H1 (cell line): Measurements from ENCODE around the gene PPA2. TPM values are rescaled to one million over a fixed set of nuclear protein-coding genes. Genes with fewer than 3 reads are reported as not detected.

Experiments used
- CTCF ChIA-PET: fragments of 300-600 bp; sonication (Branson Sonifier 250); formaldehyde crosslinking; loops from one replicate; lab custom pipeline; 2021; ENCODE audit not compliant: partially characterized antibody; lab: Charles Lee
- POLR2A ChIA-PET: fragments of 300-600 bp; sonication (Branson Sonifier 250); formaldehyde crosslinking; loops from one replicate; lab custom pipeline; 2021; ENCODE audit warnings: inconsistent platforms; ENCODE audit not compliant: partially characterized antibody; lab: Charles Lee
- DNase-seq, 2 experiments: peaks; one replicate each; pipeline versions ENCODE4 v3.0.0 to v3.0.0-alpha.2; 2010 to 2022; ENCODE audit warnings: low spot score in 2 of 2, low read depth in 1 of 2, mixed read lengths in 1 of 2
- FAIRE-seq: peaks from 2 replicates; lab custom pipeline; 2011; peaks lifted over from hg19 to GRCh38; lab: Jason Lieb, UNC
- H2AFZ ChIP-seq: 2 replicates; pipeline ENCODE4 v1.8.1; 2012; ENCODE audit warnings: low read length, inconsistent platforms
- H2AK5ac ChIP-seq: 2 replicates; pipeline ENCODE4 v1.6.1; 2013; ENCODE audit warnings: low read depth, low read length
- H2BK120ac ChIP-seq: replicated peaks from 2 replicates; pipeline ENCODE3; 2013; ENCODE audit warnings: low read depth, low read length, inconsistent platforms
- H2BK12ac ChIP-seq: 2 replicates; pipeline ENCODE4 v1.6.1; 2013; ENCODE audit warnings: low read depth, low read length
- H2BK15ac ChIP-seq: 2 replicates; pipeline ENCODE4 v1.6.1; 2013; ENCODE audit warnings: low read length
- H2BK20ac ChIP-seq: 2 replicates; pipeline ENCODE4 v1.6.1; 2013; ENCODE audit warnings: low read length
- H2BK5ac ChIP-seq: 2 replicates; pipeline ENCODE4 v1.6.1; 2013; ENCODE audit warnings: low read depth, low read length
- H3K14ac ChIP-seq: 2 replicates; pipeline ENCODE4 v1.6.1; 2013; ENCODE audit warnings: inconsistent platforms; ENCODE audit not compliant: insufficient read length
- H3K18ac ChIP-seq: 2 replicates; pipeline ENCODE4 v1.6.1; 2013; ENCODE audit warnings: low read length; ENCODE audit errors: extremely low read depth
- H3K23ac ChIP-seq: 2 replicates; pipeline ENCODE4 v1.6.1; 2013; ENCODE audit warnings: inconsistent platforms; ENCODE audit not compliant: insufficient read length
- H3K23me2 ChIP-seq: 2 replicates; pipeline ENCODE4 v1.6.1; 2013; ENCODE audit warnings: low read depth, low read length
- H3K27ac ChIP-seq: 2 replicates; pipeline ENCODE4 v1.6.1; 2011; ENCODE audit warnings: low read depth, low read length, inconsistent platforms
- H3K27me3 ChIP-seq, 4 experiments: replicated peaks in 1 of 4; 1 replicate in 1 of 4; 2 replicates in 3 of 4; pipeline versions ENCODE4 v1.6.1 to v1.8.1; 2011 to 2013; ENCODE audit warnings: low read length in 3 of 4, mild to moderate bottlenecking in 3 of 4, inconsistent platforms in 2 of 4, mixed read lengths in 2 of 4, moderate library complexity in 1 of 4; ENCODE audit not compliant: control insufficient read depth in 3 of 4, insufficient read depth in 3 of 4; ENCODE audit errors: extremely low read depth in 1 of 4
- H3K36me3 ChIP-seq, 4 experiments: 2 replicates each; pipeline versions ENCODE4 v1.6.1 to v1.8.1; 2011 to 2013; ENCODE audit warnings: mild to moderate bottlenecking in 4 of 4, low read length in 3 of 4, moderate library complexity in 2 of 4, control low read depth in 1 of 4, inconsistent platforms in 1 of 4; ENCODE audit not compliant: insufficient read depth in 4 of 4, control insufficient read depth in 2 of 4
- H3K4ac ChIP-seq: replicated peaks from 2 replicates; pipeline ENCODE3; 2013; ENCODE audit warnings: low read length, low read depth, mixed read lengths, inconsistent platforms; ENCODE audit not compliant: insufficient read length
- H3K4me1 ChIP-seq, 4 experiments: replicated peaks in 1 of 4; 1 replicate in 1 of 4; 2 replicates in 3 of 4; pipeline versions ENCODE4 v1.6.1 to v1.8.1; 2011 to 2013; ENCODE audit warnings: low read length in 3 of 4, inconsistent platforms in 2 of 4, mixed read lengths in 1 of 4; ENCODE audit not compliant: insufficient read depth in 4 of 4, control insufficient read depth in 3 of 4
- H3K4me2 ChIP-seq, 2 experiments: 2 replicates each; pipeline versions ENCODE4 v1.6.1 to v1.8.1; 2011 to 2013; ENCODE audit warnings: low read depth in 2 of 2, low read length in 2 of 2, control low read depth in 1 of 2, inconsistent platforms in 1 of 2, mild to moderate bottlenecking in 1 of 2; ENCODE audit not compliant: insufficient read depth in 1 of 2
- H3K4me3 ChIP-seq, 4 experiments: fragments of 200-600, 300-600 bp in 1 of 4; sonication (generic), shearing (Covaris generic), sonication (Bioruptor Twin) in 1 of 4; 2 replicates each; pipeline versions ENCODE4 v1.5.1 to v1.8.1; 2011 to 2016; ENCODE audit warnings: low read length in 4 of 4, low read depth in 3 of 4, control low read depth in 2 of 4, inconsistent platforms in 2 of 4, mild to moderate bottlenecking in 2 of 4, mixed read lengths in 1 of 4, moderate library complexity in 1 of 4; ENCODE audit not compliant: insufficient read depth in 2 of 4; ENCODE audit errors: extremely low read depth in 1 of 4
- H3K56ac ChIP-seq: replicated peaks from 2 replicates; pipeline ENCODE3; 2013; ENCODE audit warnings: low read depth, mild to moderate bottlenecking, mixed read lengths, low read length, inconsistent platforms; ENCODE audit not compliant: insufficient read length
- H3K79me1 ChIP-seq: 2 replicates; pipeline ENCODE4 v1.6.1; 2013; ENCODE audit warnings: low read depth, low read length, control low read depth
- H3K79me2 ChIP-seq, 2 experiments: 2 replicates each; pipeline versions ENCODE4 v1.6.1 to v1.8.1; 2012 to 2013; ENCODE audit warnings: low read length in 2 of 2, mild to moderate bottlenecking in 2 of 2, inconsistent platforms in 1 of 2; ENCODE audit not compliant: insufficient read depth in 2 of 2, control insufficient read depth in 1 of 2
- H3K9ac ChIP-seq, 4 experiments: replicated peaks in 1 of 4; 1 replicate in 1 of 4; 2 replicates in 3 of 4; pipeline versions ENCODE4 v1.6.1 to v1.8.1; 2011 to 2013; ENCODE audit warnings: low read depth in 3 of 4, low read length in 3 of 4, control low read depth in 2 of 4, mild to moderate bottlenecking in 2 of 4, moderate library complexity in 2 of 4, inconsistent platforms in 1 of 4; ENCODE audit errors: extremely low read depth in 1 of 4
- H3K9me3 ChIP-seq, 2 experiments: 2 replicates each; pipeline versions ENCODE4 v1.6.1 to v1.8.1; 2012 to 2013; ENCODE audit warnings: mild to moderate bottlenecking in 2 of 2, moderate library complexity in 2 of 2, control low read depth in 1 of 2, inconsistent platforms in 1 of 2, low read depth in 1 of 2, low read length in 1 of 2, mixed read lengths in 1 of 2; ENCODE audit not compliant: insufficient read depth in 2 of 2
- H4K20me1 ChIP-seq, 2 experiments: replicated peaks in 1 of 2; 2 replicates each; pipeline versions ENCODE3 to v1.8.1; 2011 to 2013; ENCODE audit warnings: inconsistent platforms in 2 of 2, low read length in 2 of 2, mild to moderate bottlenecking in 1 of 2; ENCODE audit not compliant: insufficient read depth in 2 of 2, control insufficient read depth in 1 of 2
- H4K5ac ChIP-seq: 2 replicates; pipeline ENCODE4 v1.6.1; 2013; ENCODE audit warnings: low read length, low read depth, mixed read lengths, inconsistent platforms; ENCODE audit not compliant: insufficient read length
- H4K8ac ChIP-seq: 2 replicates; pipeline ENCODE4 v1.8.0; 2013; ENCODE audit warnings: mild to moderate bottlenecking, moderate library complexity, low read length, inconsistent platforms; ENCODE audit not compliant: insufficient read depth; ENCODE audit errors: extremely low read depth
- H4K91ac ChIP-seq: replicated peaks from 2 replicates; pipeline ENCODE3; 2013; ENCODE audit warnings: low read length, mixed read lengths, inconsistent platforms; ENCODE audit not compliant: insufficient read length
- BCL11A ChIP-seq, 2 experiments: IDR thresholded peaks; one replicate each; pipeline ENCODE4 v1.6.1; 2011; ENCODE audit warnings: low read depth in 2 of 2, low read length in 2 of 2, mild to moderate bottlenecking in 2 of 2
- CBX5 ChIP-seq: fragments of 300-800, 300-1000 bp; sonication (generic); IDR thresholded peaks from 2 replicates; pipeline ENCODE4 v1.7.1; 2016; ENCODE audit warnings: antibody characterized with exemption, low read length, low read depth
- EP300 ChIP-seq, 2 experiments: IDR thresholded peaks; 1 replicate in 1 of 2; 2 replicates in 1 of 2; pipeline ENCODE4 v1.6.1; 2011 to 2012; ENCODE audit warnings: low read depth in 2 of 2, low read length in 2 of 2, mild to moderate bottlenecking in 2 of 2, borderline replicate concordance in 1 of 2, inconsistent platforms in 1 of 2, moderate library complexity in 1 of 2
- FOSL1 ChIP-seq: IDR thresholded peaks from 2 replicates; pipeline ENCODE4 v1.6.1; 2011; ENCODE audit warnings: mild to moderate bottlenecking, low read depth, low read length, moderate library complexity; ENCODE audit not compliant: insufficient read depth
- JUN ChIP-seq: IDR thresholded peaks from 2 replicates; pipeline ENCODE4 v1.6.1; 2011; ENCODE audit warnings: low read depth, mild to moderate bottlenecking, improper control_type of control experiment, low read length
- KDM5A ChIP-seq: fragments of 200-600 bp; IDR thresholded peaks from 2 replicates; pipeline ENCODE4 v1.7.1; 2012; ENCODE audit warnings: mild to moderate bottlenecking, low read length, inconsistent platforms, mixed read lengths
- MAFK ChIP-seq: IDR thresholded peaks from 2 replicates; pipeline ENCODE4 v1.6.1; 2012; ENCODE audit warnings: low read depth, mild to moderate bottlenecking, improper control_type of control experiment, low read length
- RAD21 ChIP-seq, 2 experiments: IDR thresholded peaks in 1 of 2; conservative IDR thresholded peaks in 1 of 2; 2 replicates each; pipeline ENCODE4 v1.6.1; 2011; ENCODE audit warnings: low read depth in 2 of 2, low read length in 2 of 2, improper control_type of control experiment in 1 of 2, inconsistent platforms in 1 of 2, mild to moderate bottlenecking in 1 of 2, moderate library complexity in 1 of 2
- RBBP5 ChIP-seq: IDR thresholded peaks from 2 replicates; pipeline ENCODE4 v1.7.1; 2012; ENCODE audit warnings: low read depth, mild to moderate bottlenecking, inconsistent platforms, low read length, moderate library complexity, borderline replicate concordance
- SIX5 ChIP-seq: IDR thresholded peaks from 2 replicates; pipeline ENCODE4 v1.6.1; 2011; ENCODE audit warnings: mild to moderate bottlenecking, low read depth, low read length
- SP1 ChIP-seq: IDR thresholded peaks from 2 replicates; pipeline ENCODE4 v1.6.1; 2011; ENCODE audit warnings: low read depth, low read length
- SP2 ChIP-seq: IDR thresholded peaks from 2 replicates; pipeline ENCODE4 v1.6.1; 2012; ENCODE audit warnings: mild to moderate bottlenecking, low read length, inconsistent platforms
- TBP ChIP-seq: IDR thresholded peaks from 2 replicates; pipeline ENCODE4 v1.6.1; 2011; ENCODE audit warnings: low read depth, low read length, improper control_type of control experiment
- WGBS, 2 experiments: shearing (Covaris generic) in 1 of 2; methylation state at CpG; one replicate each; pipeline versions ENCODE4 v1.1.6 to v1.1.7; 2013 to 2015; ENCODE audit warnings: low lambda C conversion rate in 2 of 2, mixed read lengths in 2 of 2, inconsistent platforms in 1 of 2, low coverage in 1 of 2, missing lambda C conversion rate in 1 of 2; ENCODE audit not compliant: insufficient replicate concordance in 2 of 2, insufficient coverage in 1 of 2, insufficient read length in 1 of 2; ENCODE audit errors: extremely low coverage in 1 of 2, missing lambda C conversion rate in 1 of 2; 5-methylcytosine and 5-hydroxymethylcytosine counted together
- polyA plus RNA-seq, 7 experiments: library from polyadenylated mRNA; depleted of rRNA in 3 of 7; stranded (reverse) in 5 of 7; unstranded in 2 of 7; fragments of >200 nt in 5 of 7; fragments of 200-250 nt in 2 of 7; gene quantifications; 1 replicate in 5 of 7; 2 replicates in 1 of 7; 4 replicates in 1 of 7; pipeline versions ENCODE4 v1.2.1 to v1.2.3, GENCODE V29; 2011 to 2013; ENCODE audit warnings: missing spikeins in 2 of 7, mixed read lengths in 2 of 7
- total RNA-seq: library from RNA; stranded (reverse); fragmentation: NEBNext Ultra II Directional; extraction: Animal tissue kit (Norgen Biotek cat#: 25700); gene quantifications from 2 replicates; pipeline ENCODE4 v1.2.1, GENCODE V29; 2021

The PPA2 gene
- total and polyA plus RNA-seq, 2 of the 8 experiments (the other 6 are each of a cell fraction or from before 2014, with no cell fraction given) = 24.9 to 62.7 TPM

DNA sequence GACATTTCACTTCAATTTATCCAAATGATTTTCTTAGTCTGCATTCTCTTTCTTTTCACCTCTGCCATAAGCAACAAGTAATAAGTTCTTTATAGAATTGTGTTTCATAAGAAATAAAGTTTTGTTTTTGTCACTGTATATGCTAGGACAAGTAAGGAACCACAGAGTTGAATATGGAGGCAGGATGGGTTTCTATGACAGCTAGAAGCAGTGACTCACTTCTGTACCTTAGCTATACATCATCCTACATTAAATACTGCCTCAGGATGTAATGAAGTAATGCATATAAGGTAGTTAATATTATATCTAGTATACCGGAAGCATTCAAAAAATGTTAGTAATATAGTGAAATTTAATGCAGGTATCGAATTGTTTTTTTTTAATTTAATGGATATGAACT lies 128.0 kb downstream of the PPA2 start:
- CTCF ChIA-PET = no interaction called here
- no peak overlapping the region for H3K4me3 ChIP-seq
- POLR2A ChIA-PET = no interaction called here
- H4K91ac ChIP-seq = no peak overlapping the region
- no peaks in the 10 kb centered on the region for H4K20me1 ChIP-seq
- H3K9me3 ChIP-seq = no peaks in the 10 kb centered on the region
- H2AK5ac ChIP-seq = no peak overlapping the region
- no peak overlapping the region for H4K8ac ChIP-seq
- H3K4me1 ChIP-seq = no peaks in the 10 kb centered on the region
- no peak overlapping the region for H2BK20ac ChIP-seq
- 92 to 100% methylated on average over 2 of the region's 2 CpGs for WGBS, 2 experiments
- no peak for DNase-seq
- H3K36me3 ChIP-seq = no peaks in the 10 kb centered on the region
- H3K79me1 ChIP-seq = no peaks in the 10 kb centered on the region
- no peak overlapping the region for H3K27ac ChIP-seq
- no peak overlapping the region for H3K23ac ChIP-seq
- no peak overlapping the region for H2BK12ac ChIP-seq
- no peaks in the 10 kb centered on the region for H3K23me2 ChIP-seq
- no peak overlapping the region for H3K4me2 ChIP-seq
- no peak overlapping the region for H3K4ac ChIP-seq
- H2BK5ac ChIP-seq = no peak overlapping the region
- no peak overlapping the region for H3K9ac ChIP-seq
- TF ChIP-seq RAD21 (IDR thresholded peaks at IDR 0.05 in 1 of 2, conservative IDR thresholded peaks at IDR 0.05 in 1 of 2; ENCODE audit: low read depth in 2 of 2, low read length in 2 of 2) (no peak), JUN (no peak), SP2 (no peak), RBBP5 (no peak), SP1 (no peak), SIX5 (no peak), FOSL1 (no peak), KDM5A (no peak), MAFK (no peak), CBX5 (no peak), BCL11A (IDR thresholded peaks at IDR 0.05; ENCODE audit: low read depth in 2 of 2, low read length in 2 of 2) (no peak), EP300 (IDR thresholded peaks at IDR 0.05; ENCODE audit: borderline replicate concordance in 1 of 2, low read depth in 2 of 2, low read length in 2 of 2) (no peak), TBP (no peak)
- no peak overlapping the region for H3K56ac ChIP-seq
- no peak overlapping the region for H2AFZ ChIP-seq
- no peak for FAIRE-seq
- no peaks in the 10 kb centered on the region for H3K79me2 ChIP-seq
- H4K5ac ChIP-seq = no peak overlapping the region
- no peaks in the 10 kb centered on the region for H3K27me3 ChIP-seq
- H2BK15ac ChIP-seq = no peak overlapping the region
- no peak overlapping the region for H2BK120ac ChIP-seq
- H3K18ac ChIP-seq = no peak overlapping the region
- no peak overlapping the region for H3K14ac ChIP-seq
